HepG2 (cell line): Measurements from ENCODE around the gene MTR. TPM values are rescaled to one million over a fixed set of nuclear protein-coding genes. Genes with fewer than 3 reads are reported as not detected.

ENCODE experiments used
- BHLHE40 ChIP-seq: IDR thresholded peaks from 2 replicates; pipeline ENCODE4 v1.6.1; 2011; ENCODE audit warnings: low read length, improper control_type of control experiment
- KLF11 ChIP-seq: IDR thresholded peaks from 2 replicates; pipeline ENCODE4 v1.6.1; 2016; ENCODE audit warnings: missing compliant biosample characterization
- MXD3 ChIP-seq: IDR thresholded peaks from 2 replicates; pipeline ENCODE4 v1.6.1; 2016; ENCODE audit warnings: mild to moderate bottlenecking, missing biosample characterization, missing genetic modification reagents
- MXI1 ChIP-seq: IDR thresholded peaks from 3 replicates; pipeline ENCODE4 v1.6.1; 2012; ENCODE audit warnings: low read depth, low read length, inconsistent platforms, borderline replicate concordance
- MYC ChIP-seq: sonication (generic); formaldehyde crosslinking; IDR thresholded peaks from 2 replicates; pipeline ENCODE4 v1.9.0; 2021; ENCODE audit warnings: missing genetic modification reagents, borderline replicate concordance
- NFE2 ChIP-seq: sonication (generic); formaldehyde crosslinking; IDR thresholded peaks from 2 replicates; pipeline ENCODE4 v1.4.0; 2020; ENCODE audit warnings: missing genetic modification reagents
- NFIC ChIP-seq: IDR thresholded peaks from 2 replicates; pipeline ENCODE4 v1.6.1; 2012; ENCODE audit warnings: mild to moderate bottlenecking, low read length, inconsistent platforms
- NPAS2 ChIP-seq: sonication (generic); formaldehyde crosslinking; IDR thresholded peaks from 2 replicates; pipeline ENCODE4 v1.8.0; 2022; ENCODE audit warnings: mild to moderate bottlenecking, missing genetic modification reagents, borderline replicate concordance
- PHF20 ChIP-seq: sonication (generic); formaldehyde crosslinking; IDR thresholded peaks from 2 replicates; pipeline ENCODE4 v1.5.0; 2020; ENCODE audit warnings: mild to moderate bottlenecking, missing genetic modification reagents
- POLR2AphosphoS2 ChIP-seq: IDR thresholded peaks from 2 replicates; pipeline ENCODE4 v1.6.1; 2011; ENCODE audit warnings: low read depth, low read length, improper control_type of control experiment
- PREB ChIP-seq: sonication (generic); formaldehyde crosslinking; IDR thresholded peaks from 2 replicates; pipeline ENCODE4 v1.4.0; 2020; ENCODE audit warnings: missing genetic modification reagents
- RFX1 ChIP-seq: fragments of 450-650 bp; IDR thresholded peaks from 2 replicates; pipeline ENCODE4 v1.6.1; 2017
- THRA ChIP-seq: sonication (generic); formaldehyde crosslinking; IDR thresholded peaks from 2 replicates; pipeline ENCODE4 v1.4.0; 2020; ENCODE audit warnings: missing genetic modification reagents, borderline replicate concordance
- THYN1 ChIP-seq: sonication (generic); formaldehyde crosslinking; IDR thresholded peaks from 2 replicates; pipeline ENCODE4 v1.8.1; 2023; ENCODE audit warnings: low read depth, mild to moderate bottlenecking, moderate library complexity, missing genetic modification reagents, borderline replicate concordance
- ZFP36L2 ChIP-seq: sonication (generic); formaldehyde crosslinking; IDR thresholded peaks from 2 replicates; pipeline ENCODE4 v1.4.0; 2020; ENCODE audit warnings: missing genetic modification reagents
- ZFP62 ChIP-seq: sonication (generic); formaldehyde crosslinking; IDR thresholded peaks from 2 replicates; pipeline ENCODE4 v1.4.0; 2020; ENCODE audit warnings: missing genetic modification reagents
- ZFYVE20 ChIP-seq: sonication (generic); formaldehyde crosslinking; IDR thresholded peaks from 2 replicates; pipeline ENCODE4 v1.8.0; 2023; ENCODE audit warnings: low read depth, mild to moderate bottlenecking, moderate library complexity, missing genetic modification reagents, borderline replicate concordance
- ZGPAT ChIP-seq: IDR thresholded peaks from 2 replicates; pipeline ENCODE4 v1.6.1; 2016; ENCODE audit warnings: mild to moderate bottlenecking
- ZMYM2 ChIP-seq: sonication (generic); formaldehyde crosslinking; IDR thresholded peaks from 2 replicates; pipeline ENCODE4 v1.8.0; 2022; ENCODE audit warnings: mild to moderate bottlenecking, missing genetic modification reagents
- ZMYM4 ChIP-seq: sonication (generic); formaldehyde crosslinking; IDR thresholded peaks from 2 replicates; pipeline ENCODE4 v1.8.1; 2023; ENCODE audit warnings: mild to moderate bottlenecking, missing genetic modification reagents
- ZNF296 ChIP-seq: sonication (generic); formaldehyde crosslinking; conservative IDR thresholded peaks from 2 replicates; pipeline ENCODE4 v1.5.0; 2020; ENCODE audit warnings: mild to moderate bottlenecking, missing genetic modification reagents
- ZNF367 ChIP-seq: sonication (generic); formaldehyde crosslinking; IDR thresholded peaks from 2 replicates; pipeline ENCODE4 v1.4.0; 2020; ENCODE audit warnings: missing genetic modification reagents, borderline replicate concordance
- ZNF446 ChIP-seq: sonication (generic); formaldehyde crosslinking; IDR thresholded peaks from 2 replicates; pipeline ENCODE4 v1.5.0; 2020; ENCODE audit warnings: mild to moderate bottlenecking, missing genetic modification reagents
- ZNF558 ChIP-seq: sonication (generic); formaldehyde crosslinking; IDR thresholded peaks from 2 replicates; pipeline ENCODE4 v1.9.0; 2022; ENCODE audit warnings: mild to moderate bottlenecking, missing genetic modification reagents, borderline replicate concordance
- ZNF607 ChIP-seq: sonication (generic); formaldehyde crosslinking; IDR thresholded peaks from 2 replicates; pipeline ENCODE4 v1.5.1; 2020; ENCODE audit warnings: missing genetic modification reagents, mild to moderate bottlenecking, borderline replicate concordance
- ZNF709 ChIP-seq: sonication (generic); formaldehyde crosslinking; IDR thresholded peaks from 2 replicates; pipeline ENCODE4 v1.5.0; 2020; ENCODE audit warnings: mild to moderate bottlenecking, missing genetic modification reagents
- ZNF749 ChIP-seq: sonication (generic); formaldehyde crosslinking; IDR thresholded peaks from 2 replicates; pipeline ENCODE4 v1.8.0; 2022; ENCODE audit warnings: mild to moderate bottlenecking, missing genetic modification reagents, moderate library complexity, borderline replicate concordance
- polyA plus RNA-seq, 8 experiments: library from polyadenylated mRNA; depleted of rRNA in 3 of 8; stranded (reverse) in 7 of 8; unstranded in 1 of 8; fragments of >200 nt; fragmentation: Illumina TruSeq in 4 of 8; extraction: Trizol in 4 of 8; gene quantifications; 2 replicates each; pipeline versions ENCODE4 v1.2.1 to v1.2.3, GENCODE V29; 2011 to 2016; ENCODE audit warnings: low read depth in 4 of 8, missing spikeins in 1 of 8, mixed read lengths in 1 of 8; ENCODE audit not compliant: insufficient read depth in 1 of 8
- total RNA-seq, 5 experiments: library from RNA; depleted of rRNA; stranded (reverse); fragments of >200 nt; fragmentation: Illumina TruSeq; extraction: Trizol; gene quantifications; 2 replicates each; pipeline ENCODE4 v1.2.3, GENCODE V29; 2016; ENCODE audit warnings: low read depth in 1 of 5

Gene MTR
- total and polyA plus RNA-seq, 2 of the 13 experiments (the other 11 are each of a cell fraction or from before 2014, with no cell fraction given) = 16.3 to 36.1 TPM

- TF ChIP-seq ZNF749 (CRISPR knock-in tag) (peak; percentile 83), BHLHE40 (no peak; the same call in none of the 2 replicates), MYC (peak; percentile 97), ZNF446 (CRISPR knock-in tag) (peak; percentile 96; the same call in 1 of the 2 replicates), ZNF709 (peak; percentile 79; the same call in 1 of the 2 replicates), ZGPAT (peak; percentile 93), ZNF296 (CRISPR knock-in tag) (no peak; the same call in 1 of the 2 replicates), NFIC (no peak), THRA (CRISPR knock-in tag) (0 out of 2 replicates have a peak, but pooled peaks have one; percentile 38), NPAS2 (CRISPR knock-in tag) (no peak), MXD3 (CRISPR knock-in tag) (peak; percentile 79), ZFP62 (no peak), ZNF558 (CRISPR knock-in tag) (0 out of 2 replicates have a peak, but pooled peaks have one; percentile 58), RFX1 (no peak), ZNF367 (CRISPR knock-in tag) (0 out of 2 replicates have a peak, but pooled peaks have one; percentile 70), MXI1 (peak; percentile 65; the same call in 1 of the 3 replicates), NFE2 (CRISPR knock-in tag) (no peak), ZMYM4 (CRISPR knock-in tag) (peak; percentile 60; the same call in 1 of the 2 replicates), ZNF607 (CRISPR knock-in tag) (peak; percentile 61), THYN1 (no peak), ZFYVE20 (CRISPR knock-in tag) (peak; percentile 74; the same call in 1 of the 2 replicates), ZFP36L2 (CRISPR knock-in tag) (no peak), ZMYM2 (CRISPR knock-in tag) (0 out of 2 replicates have a peak, but pooled peaks have one; percentile 49), PREB (CRISPR knock-in tag) (peak; percentile 62; the same call in 1 of the 2 replicates), PHF20 (CRISPR knock-in tag) (peak; percentile 84), POLR2AphosphoS2 (no peak), KLF11 (CRISPR knock-in tag) (peak; percentile 53)
Observed at GRCh38 chr1:236795035-236795756, at the start of gene MTR (continued).
